Neuronal stem cell (in vitro differentiated cells): Measurements from ENCODE around the gene USP5.
A peak's percentile ranks its signal among the peaks of the same experiment; 100 is the strongest.

ENCODE experiments used
- DNase-seq: peaks from one replicate; pipeline ENCODE4 v3.0.0-alpha.2; 2013; ENCODE audit warnings: low spot score
- H2AFZ ChIP-seq: one replicate; pipeline ENCODE4 v1.6.1; 2013; ENCODE audit warnings: mild to moderate bottlenecking, low read length, inconsistent platforms
- H2AK5ac ChIP-seq: 2 replicates; pipeline ENCODE4 v1.6.1; 2013; ENCODE audit warnings: low read depth, mild to moderate bottlenecking, inconsistent platforms, low read length, moderate library complexity, mixed read lengths
- H2BK120ac ChIP-seq: 2 replicates; pipeline ENCODE4 v1.6.1; 2013; ENCODE audit warnings: low read depth, mild to moderate bottlenecking, inconsistent platforms, low read length, moderate library complexity, mixed read lengths
- H2BK12ac ChIP-seq: one replicate; pipeline ENCODE4 v1.6.1; 2013; ENCODE audit warnings: low read length, inconsistent platforms
- H2BK15ac ChIP-seq: 2 replicates; pipeline ENCODE4 v1.6.1; 2013; ENCODE audit warnings: mild to moderate bottlenecking, low read length, inconsistent platforms, mixed read lengths
- H2BK5ac ChIP-seq: one replicate; pipeline ENCODE4 v1.6.1; 2013; ENCODE audit warnings: inconsistent platforms, mild to moderate bottlenecking, low read length, moderate library complexity
- H3K14ac ChIP-seq: one replicate; pipeline ENCODE4 v1.6.1; 2013; ENCODE audit warnings: low read length, inconsistent platforms
- H3K18ac ChIP-seq: 2 replicates; pipeline ENCODE4 v1.6.1; 2013; ENCODE audit warnings: low read length, inconsistent platforms
- H3K23ac ChIP-seq: 2 replicates; pipeline ENCODE4 v1.6.1; 2013; ENCODE audit warnings: low read depth, mild to moderate bottlenecking, mixed read lengths, low read length, inconsistent platforms; ENCODE audit not compliant: poor library complexity
- H3K27ac ChIP-seq: replicated peaks from 3 replicates; pipeline ENCODE4 v1.5.1; 2013; ENCODE audit warnings: low read length, inconsistent platforms
- H3K27me3 ChIP-seq, 3 experiments: 2 replicates each; pipeline ENCODE4 v1.6.1; 2013; ENCODE audit warnings: low read length in 3 of 3, mild to moderate bottlenecking in 2 of 3, inconsistent platforms in 1 of 3, low read depth in 1 of 3, mixed read lengths in 1 of 3, moderate library complexity in 1 of 3; ENCODE audit not compliant: control insufficient read depth in 3 of 3, insufficient read depth in 3 of 3
- H3K36me3 ChIP-seq, 2 donors: replicated peaks in 1 of 2; 2 replicates each; pipeline ENCODE4 v1.6.1; 2013; ENCODE audit warnings: low read length in 2 of 2; ENCODE audit not compliant: control insufficient read depth in 2 of 2, insufficient read depth in 2 of 2
- H3K4ac ChIP-seq: 2 replicates; pipeline ENCODE4 v1.6.1; 2013; ENCODE audit warnings: inconsistent platforms, mild to moderate bottlenecking, low read length, moderate library complexity
- H3K4me1 ChIP-seq, 2 donors: 1 replicate in 1 of 2; 2 replicates in 1 of 2; pipeline ENCODE4 v1.6.1; 2013; ENCODE audit warnings: low read length in 2 of 2, low read depth in 1 of 2; ENCODE audit not compliant: control insufficient read depth in 2 of 2, insufficient read depth in 1 of 2
- H3K4me2 ChIP-seq: one replicate; pipeline ENCODE4 v1.6.1; 2013; ENCODE audit warnings: mild to moderate bottlenecking, low read length, inconsistent platforms; ENCODE audit not compliant: insufficient read depth, poor library complexity, severe bottlenecking
- H3K4me3 ChIP-seq, 2 donors: 2 replicates each; pipeline ENCODE4 v1.5.1; 2013; ENCODE audit warnings: low read length in 2 of 2, mild to moderate bottlenecking in 2 of 2, inconsistent platforms in 1 of 2, moderate library complexity in 1 of 2
- H3K79me1 ChIP-seq: one replicate; pipeline ENCODE4 v1.6.1; 2013; ENCODE audit warnings: low read depth, mild to moderate bottlenecking, inconsistent platforms, low read length, moderate library complexity
- H3K9ac ChIP-seq: one replicate; pipeline ENCODE4 v1.6.1; 2013; ENCODE audit warnings: mild to moderate bottlenecking, low read depth, low read length, inconsistent platforms; ENCODE audit not compliant: poor library complexity
- H3K9me3 ChIP-seq, 2 donors: replicated peaks in 1 of 2; 2 replicates each; pipeline versions ENCODE3 to v1.6.1; 2013; ENCODE audit warnings: low read length in 2 of 2, mild to moderate bottlenecking in 2 of 2, inconsistent platforms in 1 of 2, low read depth in 1 of 2, mixed read lengths in 1 of 2, moderate library complexity in 1 of 2; ENCODE audit not compliant: control insufficient read depth in 2 of 2, insufficient read depth in 1 of 2
- H4K8ac ChIP-seq: one replicate; pipeline ENCODE4 v1.6.1; 2013; ENCODE audit warnings: low read depth, mild to moderate bottlenecking, inconsistent platforms, low read length, moderate library complexity
- H4K91ac ChIP-seq: one replicate; pipeline ENCODE4 v1.6.1; 2013; ENCODE audit warnings: low read length, low read depth, mild to moderate bottlenecking, inconsistent platforms; ENCODE audit not compliant: poor library complexity
- WGBS, 2 donors: extraction: QIAGEN DNeasy Blood & Tissue Kit; methylation state at CpG; one replicate each; pipeline ENCODE4 v1.1.7; 2013; ENCODE audit warnings: missing lambda C conversion rate in 2 of 2, mixed read lengths in 1 of 2; ENCODE audit not compliant: insufficient read length in 2 of 2, insufficient replicate concordance in 1 of 2; ENCODE audit errors: extremely low coverage in 2 of 2; 5-methylcytosine and 5-hydroxymethylcytosine counted together

The USP5 gene

GRCh38 chr12:6899427-6899826, 47.5 kb downstream of the USP5 start:
- Histone ChIP-seq H3K27me3 (no peaks in the 10 kb centered on the region), H3K4ac (no peak overlapping the region), H4K91ac (no peak overlapping the region), H3K36me3 (no peaks in the 10 kb centered on the region), H4K8ac (no peak overlapping the region), H2BK120ac (no peak overlapping the region), H3K4me2 (no peak overlapping the region), H2BK5ac (no peak overlapping the region), H2BK15ac (no peak overlapping the region), H2BK12ac (no peak overlapping the region), H3K14ac (no peak overlapping the region), H3K79me1 (no peaks in the 10 kb centered on the region), H3K4me1 (peaks cover 2 to 5% of the 10 kb centered on the region in 2 donors), H3K18ac (no peak overlapping the region), H3K27ac (no peak overlapping the region), H3K4me3 (no peak overlapping the region), H3K9me3 (no peaks in the 10 kb centered on the region), H2AFZ (no peak overlapping the region), H2AK5ac (no peak overlapping the region), H3K9ac (no peak overlapping the region), H3K23ac (no peak overlapping the region)
- DNase-seq = no peak
- no CpG with 5 or more reads among the region's 5 CpGs for WGBS, 2 donors

- H3K18ac ChIP-seq = no peak overlapping the region
- H4K91ac ChIP-seq = no peak overlapping the region
- no peak overlapping the region for H2BK120ac ChIP-seq
- H3K36me3 ChIP-seq = no peaks in the 10 kb centered on the region
- WGBS, 2 donors = no CpG with 5 or more reads among the region's 10 CpGs
- H3K23ac ChIP-seq = no peak overlapping the region
- no peak overlapping the region for H3K4me3 ChIP-seq
- H3K4ac ChIP-seq = no peak overlapping the region
- peaks cover 3 to 6% of the 10 kb centered on the region in 2 donors for H3K4me1 ChIP-seq
- H3K27ac ChIP-seq = no peak overlapping the region
- H2BK12ac ChIP-seq = no peak overlapping the region
- DNase-seq = no peak
- H2BK15ac ChIP-seq = no peak overlapping the region
- no peak overlapping the region for H3K14ac ChIP-seq
- H4K8ac ChIP-seq = no peak overlapping the region
- H3K9me3 ChIP-seq = no peaks in the 10 kb centered on the region
- H3K79me1 ChIP-seq = no peaks in the 10 kb centered on the region
- no peaks in the 10 kb centered on the region for H3K27me3 ChIP-seq
- H2AFZ ChIP-seq = no peak overlapping the region
- H2BK5ac ChIP-seq = no peak overlapping the region
- H3K4me2 ChIP-seq = no peak overlapping the region
- no peak overlapping the region for H2AK5ac ChIP-seq
- no peak overlapping the region for H3K9ac ChIP-seq
These were observed 48.0 kb downstream of the USP5 start for GRCh38 chr12:6899837-6900519.

GRCh38 chr12:6902448-6902847, 50.5 kb downstream of the USP5 start:
- Histone ChIP-seq H3K9ac (no peak overlapping the region), H3K4me2 (no peak overlapping the region), H3K18ac (no peak overlapping the region), H2AFZ (no peak overlapping the region), H3K27me3 (no peaks in the 10 kb centered on the region), H2BK120ac (no peak overlapping the region), H3K4me1 (peaks cover 10 to 15% of the 10 kb centered on the region in 2 donors), H3K9me3 (no peaks in the 10 kb centered on the region), H3K23ac (no peak overlapping the region), H2AK5ac (no peak overlapping the region), H2BK5ac (no peak overlapping the region), H3K79me1 (peaks cover 1% of the 10 kb centered on the region), H4K8ac (no peak overlapping the region), H3K4ac (no peak overlapping the region), H3K36me3 (no peaks in the 10 kb centered on the region), H3K27ac (no peak overlapping the region), H3K14ac (no peak overlapping the region), H2BK12ac (no peak overlapping the region), H3K4me3 (no peak overlapping the region), H4K91ac (no peak overlapping the region), H2BK15ac (no peak overlapping the region)
- no CpG with 5 or more reads among the region's 4 CpGs for WGBS, 2 donors
- DNase-seq = no peak

GRCh38 chr12:6903722-6904121, 51.8 kb downstream of the USP5 start:
- Histone ChIP-seq H3K18ac (no peak overlapping the region), H3K79me1 (peaks cover 1% of the 10 kb centered on the region), H3K23ac (no peak overlapping the region), H3K14ac (no peak overlapping the region), H2AK5ac (no peak overlapping the region), H3K4me2 (no peak overlapping the region), H3K4me3 (no peak overlapping the region), H3K4ac (no peak overlapping the region), H3K4me1 (peaks cover 10 to 15% of the 10 kb centered on the region in 2 donors), H2BK120ac (no peak overlapping the region), H3K27me3 (no peaks in the 10 kb centered on the region), H3K9ac (no peak overlapping the region), H2BK5ac (no peak overlapping the region), H2BK12ac (no peak overlapping the region), H4K91ac (no peak overlapping the region), H3K27ac (no peak overlapping the region), H2BK15ac (no peak overlapping the region), H4K8ac (no peak overlapping the region), H3K9me3 (no peaks in the 10 kb centered on the region), H2AFZ (peak overlapping the region; percentile 93), H3K36me3 (no peaks in the 10 kb centered on the region)
- no peak for DNase-seq
- no CpG with 5 or more reads among the region's 1 CpG for WGBS, 2 donors
